Chondrocyte (in vitro differentiated cells): Measurements from ENCODE around the gene PINK1. TPM values are rescaled to one million over a fixed set of nuclear protein-coding genes. Genes with fewer than 3 reads are reported as not detected.

Source experiments
- DNase-seq: peaks from one replicate; pipeline ENCODE4 v3.0.0; 2021; ENCODE audit warnings: mixed read lengths, low spot score
- H3K27ac Mint-ChIP-seq: one replicate; pipeline ENCODE4 v1.8.0; 2021; ENCODE audit warnings: mild to moderate bottlenecking, moderate library complexity, mixed read lengths; ENCODE audit not compliant: unreplicated experiment
- H3K27me3 Mint-ChIP-seq: 2 replicates; pipeline ENCODE4 v1.8.0; 2021; ENCODE audit warnings: low read depth, mixed read lengths
- H3K36me3 Mint-ChIP-seq: 2 replicates; pipeline ENCODE4 v1.8.0; 2021; ENCODE audit warnings: low read depth, mixed read lengths
- H3K4me1 Mint-ChIP-seq: 2 replicates; pipeline ENCODE4 v1.8.0; 2021; ENCODE audit warnings: low read depth, mild to moderate bottlenecking, mixed read lengths
- H3K4me3 Mint-ChIP-seq: one replicate; pipeline ENCODE4 v1.8.0; 2021; ENCODE audit warnings: mild to moderate bottlenecking, moderate library complexity, mixed read lengths; ENCODE audit not compliant: unreplicated experiment
- H3K9me3 Mint-ChIP-seq: 2 replicates; pipeline ENCODE4 v1.8.0; 2021; ENCODE audit warnings: low read depth, mixed read lengths
- CTCF ChIP-seq: fragments of 200-600 bp; sonication (generic); IDR thresholded peaks from 2 replicates; pipeline ENCODE4 v1.5.0; 2021; ENCODE audit warnings: antibody characterized with exemption, mild to moderate bottlenecking, moderate library complexity
- total RNA-seq: library from RNA; stranded (reverse); gene quantifications from 3 replicates; pipeline ENCODE4 v1.2.1, GENCODE V29; 2021

PINK1 gene
- total RNA-seq, 1 donor from 2014 or later: 42.6 TPM

DNA sequence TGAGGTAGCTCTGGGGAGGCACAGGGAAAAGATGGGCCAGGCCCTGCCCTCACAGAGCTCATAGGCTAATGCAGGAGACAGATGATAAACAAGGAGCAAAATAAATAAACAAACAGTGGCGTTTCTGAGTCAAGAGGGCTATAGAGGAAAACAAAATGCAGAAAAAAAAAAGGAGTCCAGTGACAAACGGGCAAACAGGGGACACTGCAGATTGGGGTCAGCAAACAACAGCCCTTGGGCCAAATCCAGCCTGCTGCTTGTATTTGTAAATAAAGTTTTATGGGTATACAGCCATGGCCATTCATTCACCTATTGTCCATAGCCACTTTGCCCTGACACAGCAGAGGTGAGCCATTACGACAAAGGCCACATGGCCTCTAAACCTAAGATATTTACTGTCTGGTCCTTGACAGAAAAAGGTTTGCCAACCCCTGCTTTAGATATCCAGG lies 19.1 kb upstream of the PINK1 start:
- Mint-ChIP-seq H3K27me3 (no peaks in the 10 kb centered on the region), H3K9me3 (no peaks in the 10 kb centered on the region), H3K27ac (peak overlapping the region; percentile 94), H3K36me3 (no peaks in the 10 kb centered on the region), H3K4me3 (no peak overlapping the region), H3K4me1 (peaks cover 25% of the 10 kb centered on the region)
- no peak for DNase-seq
- TF ChIP-seq CTCF: no peak

DNA sequence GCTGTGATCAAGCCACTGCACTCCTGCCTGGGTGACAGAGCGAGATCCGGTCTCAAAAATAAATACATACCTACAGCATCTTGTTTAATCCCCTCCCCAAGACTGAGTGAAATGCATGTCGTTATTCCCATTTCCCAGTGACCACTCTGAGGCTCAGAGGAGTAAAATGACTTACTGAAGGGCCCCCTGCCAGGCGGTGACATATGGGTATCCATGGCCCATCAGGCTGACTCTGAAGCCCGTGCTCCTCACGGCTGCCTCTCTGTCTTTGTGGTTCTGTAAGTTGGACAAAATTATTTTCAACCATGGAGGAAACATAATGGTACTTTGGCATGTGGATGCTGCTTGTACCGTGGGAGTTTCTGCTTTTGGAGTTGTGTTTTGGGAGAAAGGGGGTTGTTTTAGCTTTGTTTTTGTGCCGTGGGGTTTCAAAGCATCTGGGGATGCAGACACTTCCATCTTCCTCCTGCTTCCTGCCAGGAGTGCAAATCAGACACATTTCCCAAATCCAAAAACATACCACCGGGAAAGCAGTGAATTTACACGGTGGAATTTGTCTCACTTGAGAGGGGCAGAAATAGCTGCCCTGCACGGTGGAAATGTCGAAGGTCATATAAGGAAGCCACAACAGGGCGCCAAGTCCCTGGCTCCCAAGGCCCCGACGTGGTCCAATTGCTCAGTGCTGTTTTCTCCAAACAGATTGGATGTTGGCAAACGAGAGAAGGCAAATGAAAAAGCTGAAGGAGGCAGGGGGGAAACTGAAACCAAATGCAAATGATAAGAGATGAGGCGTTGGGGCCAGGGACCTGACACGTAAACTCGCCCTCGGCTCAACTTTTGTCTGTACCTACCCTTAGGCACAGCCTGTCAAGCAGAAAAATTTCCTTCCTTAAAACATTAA lies 17.1 kb upstream of the PINK1 start:
- Mint-ChIP-seq H3K36me3 (no peaks in the 10 kb centered on the region), H3K4me1 (peaks cover 25% of the 10 kb centered on the region), H3K27me3 (no peaks in the 10 kb centered on the region), H3K9me3 (no peaks in the 10 kb centered on the region), H3K27ac (no peak overlapping the region), H3K4me3 (no peak overlapping the region)
- TF ChIP-seq CTCF: no peak
- no peak for DNase-seq

- DNase-seq: no peak
- Mint-ChIP-seq H3K27me3 (no peaks in the 10 kb centered on the region), H3K4me3 (no peak overlapping the region), H3K27ac (no peak overlapping the region), H3K4me1 (peaks cover 25% of the 10 kb centered on the region), H3K36me3 (no peaks in the 10 kb centered on the region), H3K9me3 (no peaks in the 10 kb centered on the region)
- no peak for TF ChIP-seq CTCF
These were observed 16.3 kb upstream of the PINK1 start for GRCh38 chr1:20616847-20617487.

- Mint-ChIP-seq H3K36me3 (no peaks in the 10 kb centered on the region), H3K27me3 (no peaks in the 10 kb centered on the region), H3K27ac (no peak overlapping the region), H3K4me1 (peaks cover 19% of the 10 kb centered on the region), H3K4me3 (no peak overlapping the region), H3K9me3 (no peaks in the 10 kb centered on the region)
- no peak for TF ChIP-seq CTCF
- no peak for DNase-seq
These were observed 14.7 kb upstream of the PINK1 start for GRCh38 chr1:20618550-20618949.

DNA sequence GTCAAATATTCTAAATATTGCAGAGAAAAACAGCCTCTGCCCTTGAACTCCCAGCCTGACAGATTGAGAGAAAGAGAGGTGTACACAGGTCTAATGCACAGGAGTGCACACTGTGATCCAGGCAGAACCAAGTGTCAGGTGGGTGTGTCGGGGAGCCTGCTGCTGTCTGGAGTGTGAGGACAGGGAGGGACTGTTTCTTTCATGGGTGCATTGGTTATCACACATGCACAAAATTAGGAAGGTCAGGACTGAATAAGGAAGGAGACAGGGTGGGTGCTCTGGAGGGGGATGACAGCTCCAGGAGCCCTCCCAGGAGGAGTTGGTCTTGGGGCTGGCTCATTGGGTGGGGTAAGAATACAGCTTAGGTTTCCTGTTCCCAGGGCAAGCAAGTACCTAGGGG lies 13.3 kb upstream of the PINK1 start:
- Mint-ChIP-seq H3K9me3 (no peaks in the 10 kb centered on the region), H3K27ac (no peak overlapping the region), H3K36me3 (no peaks in the 10 kb centered on the region), H3K4me3 (no peak overlapping the region), H3K4me1 (peaks cover 9% of the 10 kb centered on the region), H3K27me3 (no peaks in the 10 kb centered on the region)
- no peak for DNase-seq
- no peak for TF ChIP-seq CTCF
